Head of caudate nucleus (tissue), 42 donors: ENCODE measurements around the gene RLIM.

ENCODE experiments used
- DNase-seq, 42 donors: peaks; one replicate each; pipeline versions ENCODE4 v3.0.0 to v3.0.0-alpha.2; 2020 to 2021; ENCODE audit warnings: mixed read lengths in 7 of 42
- intact Hi-C: fragments of 100-400 bp; cut with DNase I; formaldehyde crosslinking; loops from one replicate; pipeline ENCODE4 v1.15.0; 2022

RLIM gene

GRCh38 chrX:74540635-74541249 lies 73.7 kb downstream of the RLIM start:
- peak in 2 of 42 donors; percentile 13 to 16 for DNase-seq
- intact Hi-C loops: no loop called here

- DNase-seq: peak in 2 of 42 donors; percentile 6 to 36
- intact Hi-C loops: loop anchor here (10.0 kb wide), 1 partner anchor 112 kb away; the partner anchor contains the start of gene SLC16A2
Observed at GRCh38 chrX:74536832-74537371, 77.5 kb downstream of the RLIM start.

GRCh38 chrX:74536152-74536831 lies 78.1 kb downstream of the RLIM start:
- intact Hi-C loops: loop anchor here (10.0 kb wide), 1 partner anchor 111 kb away; the partner anchor contains the start of gene SLC16A2
- peak; percentile 25 to 79 (median 58) for DNase-seq

GRCh38 chrX:74535408-74536151 lies 78.8 kb downstream of the RLIM start:
- peak; percentile 15 to 70 (median 38) for DNase-seq
- intact Hi-C loops: loop anchor here (10.0 kb wide), 1 partner anchor 111 kb away; the partner anchor contains the start of gene SLC16A2
